GM21447 (cell line): ENCODE measurements around the gene CUL9.

ENCODE experiments used
- ATAC-seq: cut with Tn5 transposase; IDR thresholded peaks from one replicate; pipeline ENCODE4 v1.9.1; 2021; ENCODE audit not compliant: unreplicated experiment

The CUL9 gene

GRCh38 chr6:43226192-43226851 lies 44.3 kb downstream of the CUL9 start:
- ATAC-seq = no peak

- ATAC-seq = peak; percentile 55
These were observed 47.2 kb downstream of the CUL9 start, which contains the start of gene DNPH1 for GRCh38 chr6:43228951-43229802. Gene DNPH1, minus strand, starts transcription at chr6:43229481. Its CDS starts 25 bp downstream, at chr6:43229456.

GRCh38 chr6:43229803-43230620 lies 48.0 kb downstream of the CUL9 start:
- no peak for ATAC-seq

- no peak for ATAC-seq
These were observed 49.1 kb downstream of the CUL9 start for GRCh38 chr6:43231053-43231452.

- no peak for ATAC-seq
These were observed 49.9 kb downstream of the CUL9 start for GRCh38 chr6:43231735-43232450.

- no peak for ATAC-seq
These were observed 53.8 kb downstream of the CUL9 start for GRCh38 chr6:43235841-43236240.

GRCh38 chr6:43239054-43239453 lies 57.1 kb downstream of the CUL9 start:
- no peak for ATAC-seq

GRCh38 chr6:43240950-43241349 lies 59.0 kb downstream of the CUL9 start:
- ATAC-seq = no peak

GRCh38 chr6:43241446-43241845 lies 59.5 kb downstream of the CUL9 start:
- no peak for ATAC-seq

GRCh38 chr6:43242908-43243663 lies 61.1 kb downstream of the CUL9 start, which contains the start of gene TTBK1:
Gene TTBK1, plus strand, starts transcription at chr6:43243481. Its CDS starts 3,180 bp downstream, at chr6:43246661.
- ATAC-seq = no peak

GRCh38 chr6:43243664-43244321 lies 61.8 kb downstream of the CUL9 start:
- ATAC-seq = no peak

- peak; percentile 49 for ATAC-seq
These were observed 64.5 kb downstream of the CUL9 start for GRCh38 chr6:43246301-43247113.

GRCh38 chr6:43247114-43247999 lies 65.4 kb downstream of the CUL9 start:
- ATAC-seq = peak; percentile 74

- ATAC-seq = no peak
These were observed 66.1 kb downstream of the CUL9 start for GRCh38 chr6:43248101-43248500.

- ATAC-seq = no peak
These were observed 66.8 kb downstream of the CUL9 start for GRCh38 chr6:43248791-43249190.

- ATAC-seq = no peak
These were observed 69.0 kb downstream of the CUL9 start for GRCh38 chr6:43250992-43251373.

- ATAC-seq = no peak
These were observed 71.4 kb downstream of the CUL9 start for GRCh38 chr6:43253401-43253800.
